Fibroblast of lung (primary cell): ENCODE measurements around the gene GMPS. TPM values are rescaled to one million over a fixed set of nuclear protein-coding genes. Genes with fewer than 3 reads are reported as not detected.

Source experiments
- DNase-seq, 2 donors: peaks; one replicate each; pipeline versions ENCODE4 v3.0.0 to v3.0.0-alpha.2; 2010; ENCODE audit warnings: low read depth in 2 of 2
- H2AFZ ChIP-seq: 2 replicates; pipeline ENCODE4 v1.5.1; 2012; ENCODE audit warnings: low read length, control low read depth, inconsistent platforms
- H3K27ac ChIP-seq: 2 replicates; pipeline ENCODE4 v1.5.1; 2011; ENCODE audit warnings: low read length, control low read depth; ENCODE audit not compliant: insufficient read depth
- H3K27me3 ChIP-seq: 2 replicates; pipeline ENCODE4 v1.5.1; 2011; ENCODE audit warnings: mild to moderate bottlenecking, low read length; ENCODE audit not compliant: control insufficient read depth, insufficient read depth
- H3K36me3 ChIP-seq: 2 replicates; pipeline ENCODE4 v1.5.1; 2011; ENCODE audit warnings: low read length; ENCODE audit not compliant: control insufficient read depth, insufficient read depth
- H3K4me1 ChIP-seq: 2 replicates; pipeline ENCODE4 v1.5.1; 2011; ENCODE audit warnings: low read length; ENCODE audit not compliant: control insufficient read depth, insufficient read depth; ENCODE audit errors: extremely low read depth
- H3K4me2 ChIP-seq: 2 replicates; pipeline ENCODE4 v1.5.1; 2011; ENCODE audit warnings: low read length, control low read depth; ENCODE audit not compliant: insufficient read depth; ENCODE audit errors: extremely low read depth
- H3K4me3 ChIP-seq, 4 experiments: fragments of 200-600 bp in 1 of 4; sonication (generic) in 1 of 4; replicated peaks in 1 of 4; 2 replicates each; pipeline ENCODE4 v1.5.1; 2011 to 2016; ENCODE audit warnings: low read length in 4 of 4, low read depth in 3 of 4, mild to moderate bottlenecking in 3 of 4, control low read depth in 2 of 4, inconsistent platforms in 1 of 4, mixed read lengths in 1 of 4; ENCODE audit not compliant: insufficient read depth in 1 of 4; ENCODE audit errors: control extremely low read depth in 1 of 4
- H3K79me2 ChIP-seq: 2 replicates; pipeline ENCODE4 v1.5.1; 2012; ENCODE audit warnings: mild to moderate bottlenecking, low read length, inconsistent platforms; ENCODE audit not compliant: control insufficient read depth, insufficient read depth
- H3K9ac ChIP-seq: 2 replicates; pipeline ENCODE4 v1.5.1; 2011; ENCODE audit warnings: mild to moderate bottlenecking, low read length, control low read depth; ENCODE audit not compliant: insufficient read depth
- H3K9me3 ChIP-seq: 2 replicates; pipeline ENCODE4 v1.5.1; 2012; ENCODE audit warnings: low read depth, low read length; ENCODE audit not compliant: control insufficient read depth, insufficient read depth
- H4K20me1 ChIP-seq: 2 replicates; pipeline ENCODE4 v1.5.1; 2011; ENCODE audit warnings: low read length; ENCODE audit not compliant: control insufficient read depth, insufficient read depth; ENCODE audit errors: extremely low read depth
- EZH2 ChIP-seq: IDR thresholded peaks from 2 replicates; pipeline ENCODE4 v1.5.1; 2012; ENCODE audit warnings: low read length, control low read depth, mild to moderate bottlenecking; ENCODE audit errors: missing control alignments
- polyA plus RNA-seq, 2 donors: library from polyadenylated mRNA; depleted of rRNA in 1 of 2; stranded (reverse) in 1 of 2; unstranded in 1 of 2; fragments of >200 nt; gene quantifications; 2 replicates each; pipeline ENCODE4 v1.2.1, GENCODE V29; 2011 to 2012; ENCODE audit warnings: missing spikeins in 1 of 2
- total RNA-seq: library from RNA; depleted of rRNA; stranded (reverse); fragments of >200 nt; gene quantifications from 2 replicates; pipeline ENCODE4 v1.2.1, GENCODE V29; 2014
- TF ChIP-seq, protein P1 (sequence below), 2 donors: IDR thresholded peaks in 1 of 2; conservative IDR thresholded peaks in 1 of 2; 1 replicate in 1 of 2; 2 replicates in 1 of 2; pipeline ENCODE4 v1.5.1; 2011 to 2012; ENCODE audit warnings: low read length in 2 of 2, control low read depth in 1 of 2, inconsistent platforms in 1 of 2, low read depth in 1 of 2, mild to moderate bottlenecking in 1 of 2

Gene GMPS
- total and polyA plus RNA-seq, 2 donors (not counting 1 experiment from before 2014, with no cell fraction given), result 20.6 to 93.3 TPM

- H3K9ac ChIP-seq, result no peak overlapping the region
- H3K4me3 ChIP-seq, result no peak overlapping the region
- no peaks in the 10 kb centered on the region for H3K27me3 ChIP-seq
- TF ChIP-seq EZH2, result no peak
- TF ChIP-seq, protein P1, sequence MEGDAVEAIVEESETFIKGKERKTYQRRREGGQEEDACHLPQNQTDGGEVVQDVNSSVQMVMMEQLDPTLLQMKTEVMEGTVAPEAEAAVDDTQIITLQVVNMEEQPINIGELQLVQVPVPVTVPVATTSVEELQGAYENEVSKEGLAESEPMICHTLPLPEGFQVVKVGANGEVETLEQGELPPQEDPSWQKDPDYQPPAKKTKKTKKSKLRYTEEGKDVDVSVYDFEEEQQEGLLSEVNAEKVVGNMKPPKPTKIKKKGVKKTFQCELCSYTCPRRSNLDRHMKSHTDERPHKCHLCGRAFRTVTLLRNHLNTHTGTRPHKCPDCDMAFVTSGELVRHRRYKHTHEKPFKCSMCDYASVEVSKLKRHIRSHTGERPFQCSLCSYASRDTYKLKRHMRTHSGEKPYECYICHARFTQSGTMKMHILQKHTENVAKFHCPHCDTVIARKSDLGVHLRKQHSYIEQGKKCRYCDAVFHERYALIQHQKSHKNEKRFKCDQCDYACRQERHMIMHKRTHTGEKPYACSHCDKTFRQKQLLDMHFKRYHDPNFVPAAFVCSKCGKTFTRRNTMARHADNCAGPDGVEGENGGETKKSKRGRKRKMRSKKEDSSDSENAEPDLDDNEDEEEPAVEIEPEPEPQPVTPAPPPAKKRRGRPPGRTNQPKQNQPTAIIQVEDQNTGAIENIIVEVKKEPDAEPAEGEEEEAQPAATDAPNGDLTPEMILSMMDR (conservative IDR thresholded peaks at IDR 0.05 in 1 of 2, IDR thresholded peaks at IDR 0.05 in 1 of 2; ENCODE audit: low read depth in 1 of 2, low read length in 2 of 2), result no peak
- no peaks in the 10 kb centered on the region for H3K4me1 ChIP-seq
- H3K9me3 ChIP-seq, result no peaks in the 10 kb centered on the region
- H3K79me2 ChIP-seq, result no peaks in the 10 kb centered on the region
- H2AFZ ChIP-seq, result no peak overlapping the region
- H3K36me3 ChIP-seq, result peaks cover 4% of the 10 kb centered on the region
- no peak overlapping the region for H3K4me2 ChIP-seq
- H3K27ac ChIP-seq, result no peak overlapping the region
- DNase-seq, result no peak
- H4K20me1 ChIP-seq, result no peaks in the 10 kb centered on the region
These were observed 70.9 kb downstream of the GMPS start for GRCh38 chr3:155941354-155941753.

- no peaks in the 10 kb centered on the region for H3K27me3 ChIP-seq
- H3K9ac ChIP-seq, result no peak overlapping the region
- no peak overlapping the region for H3K27ac ChIP-seq
- no peaks in the 10 kb centered on the region for H3K79me2 ChIP-seq
- H3K4me2 ChIP-seq, result no peak overlapping the region
- H3K4me1 ChIP-seq, result peaks cover 2% of the 10 kb centered on the region
- no peak overlapping the region for H3K4me3 ChIP-seq
- no peak for DNase-seq
- TF ChIP-seq, protein P1 (conservative IDR thresholded peaks at IDR 0.05 in 1 of 2, IDR thresholded peaks at IDR 0.05 in 1 of 2; ENCODE audit: low read depth in 1 of 2, low read length in 2 of 2), result no peak
- TF ChIP-seq EZH2, result no peak
- no peak overlapping the region for H2AFZ ChIP-seq
- no peaks in the 10 kb centered on the region for H4K20me1 ChIP-seq
- peaks cover under 1% of the 10 kb centered on the region for H3K36me3 ChIP-seq
- H3K9me3 ChIP-seq, result no peaks in the 10 kb centered on the region
These were observed 73.6 kb downstream of the GMPS start for GRCh38 chr3:155944081-155944480.

GRCh38 chr3:155946178-155946577 lies 75.7 kb downstream of the GMPS start:
- no peaks in the 10 kb centered on the region for H3K79me2 ChIP-seq
- H3K4me1 ChIP-seq, result peaks cover 2% of the 10 kb centered on the region
- no peak overlapping the region for H3K4me3 ChIP-seq
- peaks cover 1% of the 10 kb centered on the region for H3K36me3 ChIP-seq
- no peaks in the 10 kb centered on the region for H3K27me3 ChIP-seq
- TF ChIP-seq, protein P1 (conservative IDR thresholded peaks at IDR 0.05 in 1 of 2, IDR thresholded peaks at IDR 0.05 in 1 of 2; ENCODE audit: low read depth in 1 of 2, low read length in 2 of 2), result no peak
- TF ChIP-seq EZH2, result no peak
- H3K4me2 ChIP-seq, result no peak overlapping the region
- peak; percentile 84 to 85 for DNase-seq
- peak overlapping the region; percentile 58 for H3K27ac ChIP-seq
- H3K9me3 ChIP-seq, result no peaks in the 10 kb centered on the region
- H4K20me1 ChIP-seq, result no peaks in the 10 kb centered on the region
- H2AFZ ChIP-seq, result no peak overlapping the region
- no peak overlapping the region for H3K9ac ChIP-seq
